ENCODE data around the gene IDUA.
"Not testable (repeated sequence)": the region's sequence is repeated elsewhere in the genome, so short reads cannot be mapped to it uniquely, and the experiment has no call there.

The IDUA gene

DNA sequence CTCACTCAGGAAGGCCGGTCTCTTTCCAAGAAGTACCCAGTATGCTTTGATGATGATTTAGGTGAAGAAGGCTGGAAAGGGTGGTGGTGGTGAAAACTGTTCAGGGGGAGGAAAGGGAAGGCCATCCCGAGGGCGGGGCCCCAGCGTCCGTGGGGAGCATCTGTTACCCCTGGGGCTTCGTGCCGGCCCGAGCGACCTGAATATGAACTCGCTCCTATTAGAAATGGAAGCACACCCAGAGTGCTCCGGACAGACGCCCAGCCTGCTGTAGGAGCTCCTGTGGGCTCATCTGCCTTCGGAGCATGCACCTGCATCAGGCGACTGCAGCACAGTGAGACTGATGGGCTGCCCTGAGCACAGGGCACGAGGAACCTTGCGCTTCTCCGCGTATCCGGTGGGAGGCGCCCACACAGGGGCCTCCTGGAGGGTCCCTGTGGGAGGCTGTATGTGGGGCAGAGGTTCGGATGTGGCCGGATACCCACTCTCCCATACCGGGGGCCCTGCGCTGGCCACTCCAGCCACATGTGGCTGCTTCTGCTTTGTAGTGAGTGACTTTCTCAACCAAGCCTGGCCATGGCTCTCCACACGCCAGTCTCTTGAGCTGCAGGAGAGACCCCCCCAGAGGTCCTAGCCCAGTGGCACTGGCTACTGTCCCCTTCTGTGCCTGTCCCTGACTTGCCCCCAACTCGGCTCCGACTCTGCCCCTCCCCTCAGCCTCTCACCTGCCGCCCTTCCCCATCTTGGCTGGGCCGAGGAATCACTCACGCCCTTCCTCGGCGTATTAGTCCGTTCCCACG, 61.3 kb downstream of the IDUA start:
- DNase-seq: no peak

DNA sequence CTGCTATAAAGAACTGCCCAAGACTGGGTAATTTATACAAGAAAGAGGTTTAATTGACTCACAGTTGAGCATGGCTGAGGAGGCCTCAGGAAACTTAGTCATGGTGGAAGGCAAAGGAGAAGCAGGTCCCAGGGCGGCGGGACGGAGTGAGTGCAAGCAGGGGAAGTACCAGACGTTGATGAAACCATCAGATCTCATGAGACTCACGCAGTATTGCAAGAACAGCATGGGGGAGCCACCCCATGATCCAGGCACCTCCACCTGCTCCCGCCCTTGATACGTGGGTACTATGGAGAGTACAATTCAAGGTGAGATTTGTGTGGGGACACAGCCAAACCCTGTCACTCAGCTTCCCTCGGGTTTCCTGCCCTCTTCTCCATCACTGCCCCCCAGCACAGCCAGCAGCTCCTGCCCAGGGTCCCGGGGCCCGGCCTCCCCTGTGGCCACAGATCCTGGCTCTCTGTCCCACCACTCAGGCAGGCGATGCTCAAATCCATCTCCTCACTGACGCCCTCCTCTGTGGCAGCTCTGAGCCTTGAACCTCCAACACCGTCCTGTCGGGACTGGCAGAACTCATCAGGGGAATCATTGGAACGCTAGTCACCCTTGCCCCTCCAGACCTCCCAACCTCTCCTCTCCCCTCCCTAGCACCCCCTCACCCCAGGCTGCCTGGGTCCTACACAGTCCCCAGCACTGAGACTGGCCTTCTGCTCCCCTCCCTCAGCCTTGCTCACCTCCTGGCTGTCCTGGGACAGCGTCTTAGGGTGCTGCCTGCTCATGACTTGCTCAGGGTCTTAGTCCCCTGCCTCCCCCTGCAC, 62.1 kb downstream of the IDUA start:
- DNase-seq: no peak

DNA sequence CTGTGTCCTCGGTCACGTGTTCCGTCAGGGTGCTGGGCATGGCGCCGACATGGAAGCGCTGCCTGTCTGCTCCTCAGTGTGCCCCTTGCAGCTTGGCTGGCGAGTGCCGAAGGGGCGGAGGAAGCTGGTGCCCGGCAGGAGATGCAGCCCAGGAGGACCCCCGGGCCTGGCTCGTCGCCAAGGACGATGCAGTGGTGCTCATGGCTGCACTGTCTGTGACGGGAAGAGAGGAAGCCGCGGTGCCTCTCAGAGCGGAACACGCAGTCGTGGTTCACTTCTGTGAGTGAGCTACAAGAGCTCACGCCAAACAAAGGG, 62.7 kb downstream of the IDUA start:
- no peak for DNase-seq

DNA sequence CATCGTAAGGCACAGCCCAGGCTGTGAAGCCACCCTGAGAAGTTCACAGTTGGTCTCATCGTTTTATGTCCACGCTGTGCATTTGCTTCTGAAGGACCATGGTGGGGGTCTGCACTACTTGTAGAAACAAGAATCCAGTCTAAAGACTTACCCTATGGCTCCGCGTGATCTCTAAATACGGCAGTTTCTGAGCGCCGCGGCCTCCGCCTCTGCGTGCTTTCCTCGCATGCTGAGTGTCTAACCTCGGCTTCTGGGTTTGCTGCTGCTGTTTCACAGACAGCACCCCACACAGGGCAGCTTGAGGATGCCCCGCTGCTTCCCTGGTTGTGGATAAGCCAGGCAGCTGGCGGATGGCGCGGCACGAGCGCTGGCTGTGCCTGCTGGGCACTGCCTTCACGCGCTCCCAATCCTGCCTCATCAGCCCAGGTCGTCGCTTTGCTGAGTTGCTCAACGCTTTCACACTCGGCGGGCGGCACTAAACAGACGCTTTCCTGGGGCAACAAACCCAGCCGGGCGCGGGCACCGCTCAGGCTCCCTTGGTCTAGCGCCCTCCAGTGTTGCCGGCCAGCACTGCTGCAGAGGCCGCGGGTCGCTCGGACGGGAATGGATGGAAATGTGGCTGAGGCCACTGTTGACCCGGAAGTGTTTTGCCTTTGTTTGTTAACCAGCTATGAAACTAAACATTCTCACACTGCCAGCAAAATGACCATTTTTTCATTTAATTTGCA, 63.8 kb downstream of the IDUA start:
- DNase-seq: no peak

DNA sequence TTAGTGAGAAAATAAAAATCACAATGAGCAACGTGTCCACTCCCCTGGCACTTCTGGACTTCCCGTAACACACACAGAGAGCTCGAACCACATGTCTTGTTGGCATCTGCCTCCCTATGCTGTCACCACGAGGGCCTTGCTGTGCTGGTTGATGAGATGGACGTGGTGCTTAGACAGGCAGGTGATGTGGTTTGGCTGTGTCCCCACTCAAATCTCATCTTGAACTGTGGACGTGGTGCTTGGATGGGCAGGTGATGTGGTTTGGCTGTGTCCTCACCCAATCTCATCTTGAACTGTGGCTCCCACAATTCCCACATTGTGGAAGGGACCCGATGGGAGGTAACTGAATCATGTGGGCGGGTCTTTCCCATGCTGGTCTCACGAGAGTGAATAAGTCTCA, 64.6 kb downstream of the IDUA start:
- no peak for DNase-seq

DNA sequence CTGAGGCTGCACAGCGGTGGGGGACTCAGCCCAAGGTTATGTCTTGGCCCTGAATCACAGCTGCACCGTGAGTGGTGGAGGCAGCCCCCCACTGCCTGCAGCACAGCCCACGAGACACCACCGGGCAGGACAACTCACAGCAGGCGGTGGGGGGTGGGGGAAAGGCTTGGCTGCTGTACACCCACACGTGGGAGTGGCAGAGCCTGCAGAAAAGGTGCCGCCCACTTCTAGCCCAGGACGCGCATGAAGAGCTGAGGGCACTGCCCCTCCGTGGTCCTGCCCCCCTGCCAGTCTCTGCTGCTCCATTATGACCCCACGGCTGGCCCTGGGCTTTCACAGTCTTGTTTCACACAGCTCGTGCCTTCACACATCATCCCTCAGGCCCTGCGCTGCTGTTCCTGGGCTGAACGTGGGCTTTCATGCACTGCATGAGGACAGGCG, 65.4 kb downstream of the IDUA start:
- DNase-seq: no peak

DNA sequence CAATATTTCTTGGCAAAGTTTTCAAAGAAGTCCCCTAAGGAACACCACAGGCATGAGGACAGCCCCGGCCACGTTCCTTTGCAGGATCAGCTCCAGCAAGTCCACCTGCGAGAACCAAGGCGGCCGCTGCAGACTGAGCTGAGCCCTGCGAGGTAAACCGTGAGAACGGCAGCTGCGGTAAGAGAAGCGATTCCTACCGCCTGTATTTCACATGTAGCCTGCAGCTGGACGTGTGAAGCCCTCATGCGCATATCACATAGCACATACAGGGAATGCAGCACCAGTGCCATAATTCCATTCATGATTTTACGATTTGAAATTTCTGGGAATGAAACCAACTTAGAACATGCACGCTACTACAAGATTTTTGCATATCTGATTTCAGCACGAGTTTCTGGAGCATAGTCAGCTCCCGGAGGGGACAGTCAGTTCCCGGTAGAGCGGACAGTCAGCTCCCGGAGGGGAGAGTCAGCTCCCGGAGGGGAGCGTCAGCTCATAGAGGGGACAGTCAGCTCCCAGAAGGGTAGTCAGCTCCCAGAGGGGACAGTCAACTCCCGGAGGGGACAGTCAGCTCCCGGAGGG, 66.3 kb downstream of the IDUA start:
- DNase-seq: no peak

DNA sequence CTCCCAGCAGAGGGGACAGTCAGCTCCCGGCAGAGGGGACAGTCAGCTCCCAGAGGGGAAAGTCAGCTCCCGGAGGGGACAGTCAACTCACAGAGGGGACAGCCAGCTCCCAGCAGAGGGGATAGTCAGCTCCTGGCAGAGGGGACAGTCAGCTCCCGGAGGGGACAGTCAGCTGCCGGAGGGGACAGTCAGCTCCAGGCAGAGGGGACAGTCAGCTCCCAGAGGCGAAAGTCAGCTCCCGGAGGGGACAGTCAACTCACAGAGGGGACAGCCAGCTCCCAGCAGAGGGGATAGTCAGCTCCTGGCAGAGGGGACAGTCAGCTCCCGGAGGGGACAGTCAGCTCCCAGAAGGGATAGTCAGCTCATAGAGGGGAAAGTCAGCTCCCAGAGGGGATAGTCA, 67.0 kb downstream of the IDUA start:
- not testable (repeated sequence) for DNase-seq

All from COR-L47 (cell line).